H1 (cell line): ENCODE data around the gene SOX30. TPM values are rescaled to one million over a fixed set of nuclear protein-coding genes. Genes with fewer than 3 reads are reported as not detected.

Experiments
- CTCF ChIA-PET: fragments of 300-600 bp; sonication (Branson Sonifier 250); formaldehyde crosslinking; loops from one replicate; lab custom pipeline; 2021; ENCODE audit not compliant: partially characterized antibody; lab: Charles Lee
- POLR2A ChIA-PET: fragments of 300-600 bp; sonication (Branson Sonifier 250); formaldehyde crosslinking; loops from one replicate; lab custom pipeline; 2021; ENCODE audit warnings: inconsistent platforms; ENCODE audit not compliant: partially characterized antibody; lab: Charles Lee
- DNase-seq, 2 experiments: peaks; one replicate each; pipeline versions ENCODE4 v3.0.0 to v3.0.0-alpha.2; 2010 to 2022; ENCODE audit warnings: low spot score in 2 of 2, low read depth in 1 of 2, mixed read lengths in 1 of 2
- FAIRE-seq: peaks from 2 replicates; lab custom pipeline; 2011; peaks lifted over from hg19 to GRCh38; lab: Jason Lieb, UNC
- H2AFZ ChIP-seq: 2 replicates; pipeline ENCODE4 v1.8.1; 2012; ENCODE audit warnings: low read length, inconsistent platforms
- H2AK5ac ChIP-seq: 2 replicates; pipeline ENCODE4 v1.6.1; 2013; ENCODE audit warnings: low read depth, low read length
- H2BK120ac ChIP-seq: replicated peaks from 2 replicates; pipeline ENCODE3; 2013; ENCODE audit warnings: low read depth, low read length, inconsistent platforms
- H2BK12ac ChIP-seq: 2 replicates; pipeline ENCODE4 v1.6.1; 2013; ENCODE audit warnings: low read depth, low read length
- H2BK15ac ChIP-seq: 2 replicates; pipeline ENCODE4 v1.6.1; 2013; ENCODE audit warnings: low read length
- H2BK20ac ChIP-seq: 2 replicates; pipeline ENCODE4 v1.6.1; 2013; ENCODE audit warnings: low read length
- H2BK5ac ChIP-seq: 2 replicates; pipeline ENCODE4 v1.6.1; 2013; ENCODE audit warnings: low read depth, low read length
- H3K14ac ChIP-seq: 2 replicates; pipeline ENCODE4 v1.6.1; 2013; ENCODE audit warnings: inconsistent platforms; ENCODE audit not compliant: insufficient read length
- H3K18ac ChIP-seq: 2 replicates; pipeline ENCODE4 v1.6.1; 2013; ENCODE audit warnings: low read length; ENCODE audit errors: extremely low read depth
- H3K23ac ChIP-seq: 2 replicates; pipeline ENCODE4 v1.6.1; 2013; ENCODE audit warnings: inconsistent platforms; ENCODE audit not compliant: insufficient read length
- H3K23me2 ChIP-seq: 2 replicates; pipeline ENCODE4 v1.6.1; 2013; ENCODE audit warnings: low read depth, low read length
- H3K27ac ChIP-seq: 2 replicates; pipeline ENCODE4 v1.6.1; 2011; ENCODE audit warnings: low read depth, low read length, inconsistent platforms
- H3K27me3 ChIP-seq, 4 experiments: replicated peaks in 1 of 4; 1 replicate in 1 of 4; 2 replicates in 3 of 4; pipeline versions ENCODE4 v1.6.1 to v1.8.1; 2011 to 2013; ENCODE audit warnings: low read length in 3 of 4, mild to moderate bottlenecking in 3 of 4, inconsistent platforms in 2 of 4, mixed read lengths in 2 of 4, moderate library complexity in 1 of 4; ENCODE audit not compliant: control insufficient read depth in 3 of 4, insufficient read depth in 3 of 4; ENCODE audit errors: extremely low read depth in 1 of 4
- H3K36me3 ChIP-seq, 4 experiments: 2 replicates each; pipeline versions ENCODE4 v1.6.1 to v1.8.1; 2011 to 2013; ENCODE audit warnings: mild to moderate bottlenecking in 4 of 4, low read length in 3 of 4, moderate library complexity in 2 of 4, control low read depth in 1 of 4, inconsistent platforms in 1 of 4; ENCODE audit not compliant: insufficient read depth in 4 of 4, control insufficient read depth in 2 of 4
- H3K4ac ChIP-seq: replicated peaks from 2 replicates; pipeline ENCODE3; 2013; ENCODE audit warnings: low read length, low read depth, mixed read lengths, inconsistent platforms; ENCODE audit not compliant: insufficient read length
- H3K4me1 ChIP-seq, 4 experiments: replicated peaks in 1 of 4; 1 replicate in 1 of 4; 2 replicates in 3 of 4; pipeline versions ENCODE4 v1.6.1 to v1.8.1; 2011 to 2013; ENCODE audit warnings: low read length in 3 of 4, inconsistent platforms in 2 of 4, mixed read lengths in 1 of 4; ENCODE audit not compliant: insufficient read depth in 4 of 4, control insufficient read depth in 3 of 4
- H3K4me2 ChIP-seq, 2 experiments: 2 replicates each; pipeline versions ENCODE4 v1.6.1 to v1.8.1; 2011 to 2013; ENCODE audit warnings: low read depth in 2 of 2, low read length in 2 of 2, control low read depth in 1 of 2, inconsistent platforms in 1 of 2, mild to moderate bottlenecking in 1 of 2; ENCODE audit not compliant: insufficient read depth in 1 of 2
- H3K4me3 ChIP-seq, 4 experiments: fragments of 200-600, 300-600 bp in 1 of 4; sonication (generic), shearing (Covaris generic), sonication (Bioruptor Twin) in 1 of 4; 2 replicates each; pipeline versions ENCODE4 v1.5.1 to v1.8.1; 2011 to 2016; ENCODE audit warnings: low read length in 4 of 4, low read depth in 3 of 4, control low read depth in 2 of 4, inconsistent platforms in 2 of 4, mild to moderate bottlenecking in 2 of 4, mixed read lengths in 1 of 4, moderate library complexity in 1 of 4; ENCODE audit not compliant: insufficient read depth in 2 of 4; ENCODE audit errors: extremely low read depth in 1 of 4
- H3K56ac ChIP-seq: replicated peaks from 2 replicates; pipeline ENCODE3; 2013; ENCODE audit warnings: low read depth, mild to moderate bottlenecking, mixed read lengths, low read length, inconsistent platforms; ENCODE audit not compliant: insufficient read length
- H3K79me1 ChIP-seq: 2 replicates; pipeline ENCODE4 v1.6.1; 2013; ENCODE audit warnings: low read depth, low read length, control low read depth
- H3K79me2 ChIP-seq, 2 experiments: 2 replicates each; pipeline versions ENCODE4 v1.6.1 to v1.8.1; 2012 to 2013; ENCODE audit warnings: low read length in 2 of 2, mild to moderate bottlenecking in 2 of 2, inconsistent platforms in 1 of 2; ENCODE audit not compliant: insufficient read depth in 2 of 2, control insufficient read depth in 1 of 2
- H3K9ac ChIP-seq, 4 experiments: replicated peaks in 1 of 4; 1 replicate in 1 of 4; 2 replicates in 3 of 4; pipeline versions ENCODE4 v1.6.1 to v1.8.1; 2011 to 2013; ENCODE audit warnings: low read depth in 3 of 4, low read length in 3 of 4, control low read depth in 2 of 4, mild to moderate bottlenecking in 2 of 4, moderate library complexity in 2 of 4, inconsistent platforms in 1 of 4; ENCODE audit errors: extremely low read depth in 1 of 4
- H3K9me3 ChIP-seq, 2 experiments: 2 replicates each; pipeline versions ENCODE4 v1.6.1 to v1.8.1; 2012 to 2013; ENCODE audit warnings: mild to moderate bottlenecking in 2 of 2, moderate library complexity in 2 of 2, control low read depth in 1 of 2, inconsistent platforms in 1 of 2, low read depth in 1 of 2, low read length in 1 of 2, mixed read lengths in 1 of 2; ENCODE audit not compliant: insufficient read depth in 2 of 2
- H4K20me1 ChIP-seq, 2 experiments: replicated peaks in 1 of 2; 2 replicates each; pipeline versions ENCODE3 to v1.8.1; 2011 to 2013; ENCODE audit warnings: inconsistent platforms in 2 of 2, low read length in 2 of 2, mild to moderate bottlenecking in 1 of 2; ENCODE audit not compliant: insufficient read depth in 2 of 2, control insufficient read depth in 1 of 2
- H4K5ac ChIP-seq: 2 replicates; pipeline ENCODE4 v1.6.1; 2013; ENCODE audit warnings: low read length, low read depth, mixed read lengths, inconsistent platforms; ENCODE audit not compliant: insufficient read length
- H4K8ac ChIP-seq: 2 replicates; pipeline ENCODE4 v1.8.0; 2013; ENCODE audit warnings: mild to moderate bottlenecking, moderate library complexity, low read length, inconsistent platforms; ENCODE audit not compliant: insufficient read depth; ENCODE audit errors: extremely low read depth
- H4K91ac ChIP-seq: replicated peaks from 2 replicates; pipeline ENCODE3; 2013; ENCODE audit warnings: low read length, mixed read lengths, inconsistent platforms; ENCODE audit not compliant: insufficient read length
- BACH1 ChIP-seq: IDR thresholded peaks from 2 replicates; pipeline ENCODE4 v1.6.1; 2012; ENCODE audit warnings: low read length, improper control_type of control experiment
- CBX8 ChIP-seq: fragments of 300-800, 300-1000 bp; sonication (generic); IDR thresholded peaks from 2 replicates; pipeline ENCODE4 v1.7.1; 2016; ENCODE audit warnings: low read depth, low read length, borderline replicate concordance
- CHD2 ChIP-seq: IDR thresholded peaks from 2 replicates; pipeline ENCODE4 v1.6.1; 2012; ENCODE audit warnings: low read length, improper control_type of control experiment
- EGR1 ChIP-seq: IDR thresholded peaks from 2 replicates; pipeline ENCODE4 v1.6.1; 2011; ENCODE audit warnings: low read depth, low read length, borderline replicate concordance
- KDM4A ChIP-seq: IDR thresholded peaks from one replicate; pipeline ENCODE4 v1.7.1; 2012; ENCODE audit warnings: low read depth, mild to moderate bottlenecking, moderate library complexity, low read length, inconsistent platforms; ENCODE audit not compliant: severe bottlenecking
- KDM5A ChIP-seq: fragments of 200-600 bp; IDR thresholded peaks from 2 replicates; pipeline ENCODE4 v1.7.1; 2012; ENCODE audit warnings: mild to moderate bottlenecking, low read length, inconsistent platforms, mixed read lengths
- POU5F1 ChIP-seq: IDR thresholded peaks from 2 replicates; pipeline ENCODE4 v1.6.1; 2011; ENCODE audit warnings: low read depth, mild to moderate bottlenecking, low read length, moderate library complexity
- SIX5 ChIP-seq: IDR thresholded peaks from 2 replicates; pipeline ENCODE4 v1.6.1; 2011; ENCODE audit warnings: mild to moderate bottlenecking, low read depth, low read length
- TCF12 ChIP-seq: IDR thresholded peaks from 2 replicates; pipeline ENCODE4 v1.6.1; 2011; ENCODE audit warnings: low read depth, mild to moderate bottlenecking, low read length
- WGBS, 2 experiments: shearing (Covaris generic) in 1 of 2; methylation state at CpG; one replicate each; pipeline versions ENCODE4 v1.1.6 to v1.1.7; 2013 to 2015; ENCODE audit warnings: low lambda C conversion rate in 2 of 2, mixed read lengths in 2 of 2, inconsistent platforms in 1 of 2, low coverage in 1 of 2, missing lambda C conversion rate in 1 of 2; ENCODE audit not compliant: insufficient replicate concordance in 2 of 2, insufficient coverage in 1 of 2, insufficient read length in 1 of 2; ENCODE audit errors: extremely low coverage in 1 of 2, missing lambda C conversion rate in 1 of 2; 5-methylcytosine and 5-hydroxymethylcytosine counted together
- polyA plus RNA-seq, 7 experiments: library from polyadenylated mRNA; depleted of rRNA in 3 of 7; stranded (reverse) in 5 of 7; unstranded in 2 of 7; fragments of >200 nt in 5 of 7; fragments of 200-250 nt in 2 of 7; gene quantifications; 1 replicate in 5 of 7; 2 replicates in 1 of 7; 4 replicates in 1 of 7; pipeline versions ENCODE4 v1.2.1 to v1.2.3, GENCODE V29; 2011 to 2013; ENCODE audit warnings: missing spikeins in 2 of 7, mixed read lengths in 2 of 7
- total RNA-seq: library from RNA; stranded (reverse); fragmentation: NEBNext Ultra II Directional; extraction: Animal tissue kit (Norgen Biotek cat#: 25700); gene quantifications from 2 replicates; pipeline ENCODE4 v1.2.1, GENCODE V29; 2021

Gene SOX30
- total and polyA plus RNA-seq, 2 of the 8 experiments (the other 6 are each of a cell fraction or from before 2014, with no cell fraction given) = 0.35 TPM; not detected in 1

- Histone ChIP-seq H2BK120ac (no peak overlapping the region), H2AK5ac (no peak overlapping the region), H3K79me2 (no peaks in the 10 kb centered on the region), H2BK20ac (no peak overlapping the region), H3K4me2 (no peak overlapping the region), H3K4me3 (no peak overlapping the region), H3K18ac (no peak overlapping the region), H3K14ac (no peak overlapping the region), H2AFZ (no peak overlapping the region), H2BK12ac (no peak overlapping the region), H3K4ac (no peak overlapping the region), H3K56ac (no peak overlapping the region), H4K8ac (no peak overlapping the region), H3K27ac (no peak overlapping the region), H2BK15ac (no peak overlapping the region), H4K91ac (no peak overlapping the region), H3K4me1 (no peaks in the 10 kb centered on the region), H4K5ac (no peak overlapping the region), H4K20me1 (no peaks in the 10 kb centered on the region), H3K9ac (no peak overlapping the region), H3K27me3 (no peaks in the 10 kb centered on the region), H3K9me3 (peaks cover 11 to 29% of the 10 kb centered on the region in 2 experiments), H3K23me2 (no peaks in the 10 kb centered on the region), H3K23ac (no peak overlapping the region), H3K36me3 (no peaks in the 10 kb centered on the region), H2BK5ac (no peak overlapping the region), H3K79me1 (no peaks in the 10 kb centered on the region)
- DNase-seq = no peak
- CTCF ChIA-PET = interaction anchor here (1.9 kb wide), 1 partner anchor 9 kb away, joined by 4 read pairs; no protein-coding TSS in a partner anchor
- no peak for TF ChIP-seq CBX8
- TF ChIP-seq KDM4A = no peak
- TF ChIP-seq POU5F1 = no peak
- no peak for TF ChIP-seq EGR1
- no peak for TF ChIP-seq SIX5
- no peak for TF ChIP-seq BACH1
- TF ChIP-seq CHD2 = no peak
- no peak for TF ChIP-seq KDM5A
- no peak for TF ChIP-seq TCF12
- POLR2A ChIA-PET = no interaction called here
- no peak for FAIRE-seq
- WGBS, 2 experiments = 88% methylated on average over 1 of the region's 1 CpG; no CpG with 5 or more reads in 1 of the 2 experiments
Measured at GRCh38 chr5:157658893-157659292, 6.7 kb upstream of the SOX30 start.
